Hepatic stellate cell (primary cell): Measurements from ENCODE around the gene SAP25.
"Not testable (repeated sequence)": the region's sequence is repeated elsewhere in the genome, so short reads cannot be mapped to it uniquely, and the experiment has no call there.

Source experiments
- DNase-seq: peaks from one replicate; pipeline ENCODE4 v3.0.0; 2011; ENCODE audit warnings: low spot score

The SAP25 gene

DNA sequence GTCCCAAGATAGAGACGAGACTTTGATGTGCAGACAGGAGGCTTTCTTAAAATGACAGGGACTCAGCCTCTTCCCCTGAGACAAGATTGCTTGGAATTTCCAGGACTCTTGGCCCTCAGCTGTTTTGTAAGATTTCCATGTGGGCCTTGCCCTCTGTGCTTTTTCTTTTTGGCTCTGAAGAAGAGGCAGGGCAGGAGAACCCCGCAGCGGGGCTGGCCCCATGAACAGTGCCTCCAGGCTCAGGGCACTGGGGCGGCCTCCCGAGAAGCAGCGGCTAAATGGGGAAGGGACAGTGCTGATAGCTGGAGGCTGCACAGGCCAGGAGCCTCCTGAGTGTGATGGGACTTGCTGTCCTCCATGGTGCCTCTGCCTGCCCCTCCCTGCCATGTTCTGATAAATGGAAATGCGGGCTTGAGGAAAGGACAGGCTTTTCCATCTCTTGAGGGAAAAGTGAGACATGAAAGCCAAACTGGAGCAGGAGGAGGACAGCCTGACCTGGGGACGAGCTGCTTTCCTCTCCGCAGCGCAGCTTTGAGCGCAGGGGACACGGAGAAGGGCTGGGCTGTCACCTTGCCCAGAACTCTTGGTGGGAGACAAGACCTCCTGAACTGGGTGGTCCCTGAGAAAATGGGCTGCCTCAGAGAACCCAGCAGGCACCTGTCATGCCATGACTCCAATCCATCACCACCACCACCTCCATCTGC is 12.1 kb downstream of the SAP25 start:
- DNase-seq: no peak

DNA sequence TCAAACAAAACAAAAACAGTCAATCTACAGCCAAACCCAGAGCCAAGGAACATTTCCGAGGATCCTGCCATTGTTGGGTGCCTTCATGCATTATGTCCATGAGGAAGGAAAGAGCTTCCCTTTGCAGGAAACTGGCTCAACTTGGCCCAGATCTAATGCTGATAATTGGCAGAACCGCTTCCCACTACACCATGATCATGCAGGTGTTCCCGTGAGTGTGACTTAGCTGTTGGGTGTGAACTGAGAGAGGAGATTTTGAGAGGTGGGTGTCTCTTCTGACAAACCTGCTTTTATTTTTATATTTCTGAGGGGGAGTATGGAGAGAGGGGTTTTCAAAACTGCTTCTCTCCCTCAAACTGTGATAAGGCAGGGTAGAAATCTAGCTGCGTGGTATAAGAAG is 14.6 kb downstream of the SAP25 start:
- no peak for DNase-seq

DNA sequence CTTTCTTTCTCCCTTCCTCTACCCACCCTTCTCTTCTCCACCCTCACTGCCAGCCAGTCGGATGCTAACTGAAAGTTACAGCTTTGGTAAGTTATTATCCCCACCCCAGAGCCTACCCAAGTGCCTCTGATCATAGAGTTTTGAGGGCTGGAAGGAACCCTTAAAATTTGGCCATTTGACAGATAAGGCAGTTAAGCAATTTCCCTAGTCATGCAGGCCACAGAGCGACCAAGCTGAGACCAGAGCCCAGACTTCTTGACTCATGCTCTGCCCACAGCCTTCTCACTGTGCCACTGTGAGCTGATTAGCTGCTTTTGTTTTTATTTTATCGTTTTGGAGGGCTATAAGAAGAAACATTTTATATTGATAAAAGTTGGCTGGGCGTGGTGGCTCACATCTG is 17.2 kb downstream of the SAP25 start:
- no peak for DNase-seq

DNA sequence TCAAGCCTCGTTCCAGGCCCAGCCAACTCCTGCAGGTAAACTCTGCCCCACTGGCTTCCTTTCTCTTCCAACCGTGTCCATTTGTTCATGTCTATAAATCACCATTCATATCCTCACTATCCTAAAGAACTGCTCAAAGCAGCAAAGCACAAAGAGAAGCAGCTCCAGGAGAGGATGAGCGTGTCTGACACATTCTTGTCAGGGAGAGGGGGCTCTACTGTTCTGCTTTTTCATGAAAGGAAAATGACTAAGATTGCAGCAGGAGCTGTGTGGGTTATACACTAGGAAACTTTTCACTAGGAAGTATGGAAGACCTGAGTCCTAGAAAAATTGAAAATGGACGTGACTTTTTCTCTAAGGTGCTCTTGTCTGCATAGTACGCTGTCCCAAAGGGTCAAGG is 18.0 kb downstream of the SAP25 start:
- no peak for DNase-seq

DNA sequence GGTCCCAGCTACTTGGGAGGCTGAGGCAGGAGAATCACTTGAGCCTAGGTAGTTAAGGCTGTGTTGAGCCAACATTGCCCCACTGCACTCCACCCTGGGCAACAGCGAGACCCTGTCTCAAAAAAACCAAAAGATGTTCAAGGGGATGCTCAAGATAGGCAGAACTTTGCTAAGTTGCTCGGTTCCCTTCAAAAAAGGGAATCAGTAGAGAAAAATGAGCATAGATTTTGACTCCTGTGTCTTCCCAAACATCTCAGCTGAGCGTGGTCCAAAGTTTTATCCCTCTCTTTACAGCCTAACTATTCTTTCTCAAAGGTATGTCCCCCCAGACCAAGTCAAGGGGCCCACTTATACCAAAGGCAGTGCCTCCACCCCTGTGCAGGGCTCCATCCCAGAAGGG is 20.7 kb downstream of the SAP25 start:
- DNase-seq: no peak

DNA sequence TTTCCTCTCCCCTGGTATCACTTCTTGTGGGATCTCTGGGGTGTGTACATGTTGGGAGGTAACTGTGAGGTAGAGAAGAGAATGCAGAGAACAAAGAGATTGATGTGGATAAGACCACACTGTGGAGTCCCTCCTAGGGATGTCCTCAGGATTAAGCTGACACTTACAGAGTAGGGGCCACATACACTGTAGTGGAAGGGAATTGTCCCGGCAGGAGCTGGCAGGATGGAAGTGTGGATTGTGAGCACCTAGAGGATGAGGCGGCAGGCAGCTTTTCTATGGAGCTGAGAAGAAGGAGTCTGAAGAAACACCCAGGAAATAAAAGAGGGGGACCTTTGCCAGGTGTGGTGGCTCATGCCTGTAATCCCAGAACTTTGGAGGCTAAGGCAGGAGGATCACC is 21.2 kb downstream of the SAP25 start:
- no peak for DNase-seq

DNA sequence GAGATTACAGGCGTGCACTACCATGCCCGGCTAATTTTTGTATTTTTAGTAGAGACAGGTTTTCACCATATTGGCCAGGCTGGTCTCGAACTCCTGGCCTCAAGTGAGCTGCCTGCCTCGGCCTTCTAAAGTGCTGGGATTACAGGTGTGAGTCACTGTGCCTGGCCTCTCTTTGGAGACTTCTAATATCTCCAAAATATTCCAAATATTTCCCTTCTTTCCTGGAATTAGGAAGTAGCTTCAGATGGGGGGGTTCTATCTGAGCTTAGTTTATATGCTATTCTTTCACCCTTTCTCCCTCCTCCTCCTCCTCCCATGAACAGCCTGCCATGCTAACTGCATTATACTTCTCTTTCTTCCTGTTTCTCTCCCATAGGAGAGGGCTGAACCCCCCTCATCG is 25.3 kb downstream of the SAP25 start:
- not testable (repeated sequence) for DNase-seq

DNA sequence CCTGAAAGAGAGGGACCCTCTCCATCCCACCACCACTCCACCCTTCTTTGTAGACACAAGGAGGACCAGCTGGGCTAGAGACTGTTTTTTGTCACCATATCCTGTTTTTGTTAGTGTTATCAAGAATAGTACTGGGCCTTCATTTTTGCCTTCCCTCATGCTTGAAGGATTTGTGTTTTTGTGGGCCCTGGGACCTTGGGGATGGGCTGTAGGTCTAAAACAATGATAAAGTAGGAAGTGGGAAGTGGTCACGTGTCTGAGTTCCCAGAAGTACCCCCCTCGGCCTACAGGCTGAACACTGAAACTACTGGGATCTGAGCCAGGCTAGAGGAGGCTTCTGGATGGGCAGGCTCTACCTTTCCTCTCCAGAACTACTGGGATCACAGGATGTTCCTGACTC is 25.8 kb downstream of the SAP25 start:
- DNase-seq: no peak

DNA sequence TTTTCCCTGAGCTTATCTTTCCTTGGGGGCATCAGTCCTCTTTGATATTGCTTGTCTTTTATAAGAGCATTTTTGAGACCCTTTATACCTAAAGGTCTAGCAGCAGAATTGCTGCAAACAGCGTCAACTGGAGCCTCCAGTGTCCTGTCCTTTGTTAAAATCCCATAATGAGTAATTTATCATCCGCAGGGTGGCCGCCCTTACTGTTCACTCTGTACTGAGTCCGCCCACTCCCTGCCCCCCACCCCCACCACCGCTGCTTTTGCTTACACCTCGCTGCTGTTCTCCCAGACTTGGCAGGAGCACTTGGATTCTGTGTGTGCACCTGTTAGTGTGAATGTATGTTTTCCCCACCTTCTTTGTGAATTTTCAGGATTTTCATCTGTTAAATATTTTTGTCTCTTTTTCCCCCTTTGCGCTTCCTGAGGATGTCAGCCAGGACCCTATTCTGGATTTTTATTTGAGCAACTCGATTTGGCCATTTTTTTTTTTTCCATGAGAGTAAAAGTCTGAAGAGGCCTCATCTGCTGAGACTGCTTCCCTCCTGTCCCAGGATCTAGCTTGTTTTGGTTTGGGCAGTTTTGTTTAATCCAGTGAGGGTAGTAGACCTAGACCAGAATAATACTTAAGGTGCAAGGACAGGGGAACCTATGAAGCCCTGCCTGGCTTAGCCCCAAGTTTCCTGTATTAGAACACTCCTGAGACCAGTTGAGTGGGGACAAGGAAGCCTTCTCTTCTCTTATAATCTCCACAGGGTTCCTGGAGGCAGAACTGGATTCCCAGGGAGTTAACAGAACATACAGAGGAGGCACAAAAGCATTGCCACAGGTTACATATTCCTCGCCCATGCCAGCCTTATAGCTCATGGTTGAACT is 26.5 kb downstream of the SAP25 start:
- DNase-seq: no peak

DNA sequence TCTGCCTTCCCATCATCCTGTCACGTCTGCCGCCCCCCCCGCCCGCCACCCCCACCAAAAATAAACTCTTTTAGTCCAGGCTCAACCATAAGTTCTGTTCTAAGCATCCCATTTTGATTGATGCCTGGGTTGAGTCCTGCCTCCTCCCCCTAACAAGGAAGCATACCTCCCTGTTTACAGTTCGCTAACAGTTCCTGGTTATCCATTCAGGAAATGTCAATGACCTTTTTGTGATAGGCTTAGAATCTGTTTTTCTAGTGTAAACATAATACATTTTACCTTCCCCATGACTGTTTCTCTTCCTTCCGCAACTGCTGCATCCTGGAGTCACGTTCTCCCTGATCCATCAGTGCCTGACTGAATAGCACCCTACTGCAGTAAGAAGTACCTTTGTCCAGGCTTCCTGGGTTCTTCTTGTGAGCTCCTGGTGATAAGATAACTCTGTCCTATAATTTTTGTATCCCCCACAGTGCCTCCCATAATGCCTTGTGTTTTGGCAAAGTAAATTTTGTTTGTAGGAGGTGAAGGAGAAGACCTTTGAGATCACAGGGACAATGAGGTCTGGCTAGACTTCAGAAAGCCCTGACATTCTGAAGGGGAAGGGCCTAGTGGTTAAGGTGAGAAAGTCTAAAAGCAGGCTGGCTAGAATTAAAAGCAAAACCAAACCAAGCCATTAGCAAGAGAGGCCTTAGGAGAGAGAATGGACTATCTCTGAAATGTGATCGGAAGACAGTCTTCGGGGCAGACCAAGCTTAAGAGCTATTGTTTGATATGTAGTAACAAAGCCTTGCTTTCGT is 27.4 kb downstream of the SAP25 start:
- no peak for DNase-seq

DNA sequence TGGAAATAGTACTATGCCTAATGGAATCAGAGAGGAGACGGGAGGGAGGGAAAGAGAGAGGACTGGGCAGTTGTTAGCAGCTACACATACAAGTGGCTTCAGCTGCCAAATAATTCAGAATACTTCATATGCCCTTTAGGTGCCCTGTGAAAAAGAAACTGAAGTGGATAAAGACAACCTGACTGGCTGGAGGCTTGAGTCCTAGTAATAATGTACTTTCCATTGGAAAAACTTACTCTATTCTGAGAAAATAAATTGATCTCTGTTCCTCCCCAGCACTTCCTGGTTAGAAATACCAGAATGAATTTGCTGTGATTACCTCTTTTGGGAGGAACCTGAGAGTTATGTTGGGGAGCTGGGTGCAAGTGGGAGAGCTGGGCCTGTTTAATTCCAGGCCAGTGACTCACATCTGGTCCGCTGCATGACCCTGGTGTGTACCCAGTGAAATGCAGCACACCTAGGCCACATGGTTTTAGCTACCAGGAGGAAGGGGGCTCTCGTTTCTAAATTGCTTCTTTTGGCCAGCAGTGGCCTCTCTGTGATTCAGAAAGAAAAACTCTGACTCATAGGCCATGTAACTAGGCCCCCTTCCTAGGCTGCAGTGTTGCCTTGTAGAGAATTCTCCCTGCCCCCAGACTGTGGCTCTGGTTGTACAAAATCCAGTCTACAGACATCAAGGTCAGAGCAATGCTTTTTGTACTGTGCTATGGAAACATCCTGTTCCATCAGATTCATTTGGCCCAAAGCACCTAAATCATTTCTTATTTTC is 28.2 kb downstream of the SAP25 start:
- peak; percentile 84 for DNase-seq

DNA sequence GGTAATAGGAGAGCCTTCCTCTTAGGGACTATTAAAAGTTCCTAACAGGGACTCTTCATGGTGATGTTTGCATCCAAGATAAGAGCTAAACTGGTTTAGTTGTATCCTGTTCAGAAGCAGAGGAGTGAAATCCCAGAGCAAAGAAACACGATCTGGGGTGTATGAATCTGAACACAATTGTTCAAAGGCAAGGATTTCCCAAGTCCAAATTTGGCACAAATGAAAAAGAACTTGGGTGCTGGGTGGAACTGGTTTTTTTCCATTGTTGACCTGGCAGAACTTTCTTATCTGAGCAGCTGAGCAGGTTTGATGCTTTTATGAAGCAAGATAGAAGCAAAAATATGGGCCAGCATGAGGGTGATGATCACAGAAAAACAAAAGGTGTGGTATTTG is 28.7 kb downstream of the SAP25 start:
- no peak for DNase-seq

DNA sequence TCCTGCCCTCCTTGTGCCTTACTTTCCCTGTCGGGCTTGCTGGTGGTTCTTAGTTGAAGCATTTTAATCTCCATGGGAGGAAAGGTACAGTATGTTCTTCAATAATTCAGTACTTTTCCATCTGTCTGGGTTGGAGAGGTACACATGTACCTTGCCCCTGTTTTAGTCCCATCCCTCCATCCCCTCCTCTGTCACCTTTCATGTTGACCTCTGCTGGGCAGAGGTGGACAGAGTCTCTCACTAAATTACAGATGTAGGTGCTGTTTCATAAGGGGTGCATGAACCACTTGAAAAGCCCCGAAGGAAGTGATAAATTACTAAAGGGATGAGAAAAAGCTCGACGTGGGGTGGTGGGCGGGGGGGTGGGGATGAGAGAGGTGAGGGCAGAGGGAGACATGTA is 29.3 kb downstream of the SAP25 start:
- no peak for DNase-seq

DNA sequence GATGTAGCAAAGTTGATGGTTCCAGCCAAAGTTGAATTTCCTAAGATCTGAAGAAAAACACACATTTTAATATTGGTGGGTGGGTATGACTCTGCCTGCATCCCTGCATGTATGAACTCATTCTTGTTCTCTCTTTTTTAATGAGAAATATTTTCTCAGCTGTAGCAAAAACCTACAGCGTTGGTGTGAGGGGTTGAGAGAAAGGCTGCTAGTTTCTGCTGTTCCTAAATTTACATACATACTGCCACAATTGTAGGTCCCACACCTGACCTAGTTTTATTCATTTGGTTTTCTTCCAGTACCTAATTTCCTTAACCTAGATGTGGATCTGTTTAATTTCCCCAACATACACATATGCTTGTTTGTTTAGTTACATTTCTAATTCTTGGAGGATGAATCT is 30.1 kb downstream of the SAP25 start:
- no peak for DNase-seq

DNA sequence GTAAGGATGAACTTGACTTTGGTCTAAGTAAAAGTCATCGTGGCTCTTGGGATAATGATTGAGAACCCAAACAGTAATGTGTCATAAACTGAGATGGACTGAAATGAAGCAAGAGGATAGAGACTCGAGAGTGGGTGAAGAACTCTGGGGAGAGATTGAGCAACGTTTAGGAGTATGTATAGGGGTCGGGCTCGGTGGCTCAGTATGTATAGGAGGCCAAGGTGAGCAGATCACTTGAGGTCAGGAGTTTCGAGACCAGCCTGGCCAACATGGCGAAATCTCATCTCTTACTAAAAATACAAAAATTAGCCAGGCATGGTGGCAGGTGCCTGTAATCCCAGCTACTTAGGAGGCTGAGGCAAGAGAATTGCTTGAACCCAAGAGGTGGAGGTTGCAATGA is 32.4 kb downstream of the SAP25 start:
- not testable (repeated sequence) for DNase-seq

DNA sequence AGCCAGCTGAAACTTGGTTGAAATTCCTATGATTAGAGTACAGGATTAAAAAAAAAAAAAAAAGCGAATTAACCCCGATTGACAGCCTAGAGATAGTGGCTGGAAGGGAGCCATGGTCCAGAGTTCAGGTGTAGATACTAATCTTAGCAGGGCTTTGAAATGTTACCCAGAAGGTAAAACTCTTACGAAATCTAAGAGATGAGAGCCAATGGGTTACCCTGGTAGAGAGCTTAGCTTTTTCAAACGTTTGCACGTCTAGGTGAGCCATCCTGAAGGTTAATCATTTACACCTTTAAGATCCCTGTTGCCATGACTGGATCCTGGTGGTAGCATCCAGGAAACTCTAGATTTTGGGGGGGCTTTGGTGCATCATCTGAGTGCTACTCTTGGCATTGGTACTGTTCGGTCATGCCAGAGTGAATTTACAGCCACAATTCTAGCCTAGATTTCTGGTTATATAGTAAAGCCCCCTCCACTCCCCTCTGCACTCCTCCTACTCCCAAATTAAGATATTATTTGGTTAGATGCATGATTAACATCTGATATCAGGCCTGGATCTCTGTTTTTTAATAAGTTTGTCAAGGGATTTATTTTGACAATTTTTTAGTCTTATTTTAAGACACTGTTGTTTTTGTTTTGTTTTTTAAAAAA is 33.5 kb downstream of the SAP25 start:
- DNase-seq: no peak

DNA sequence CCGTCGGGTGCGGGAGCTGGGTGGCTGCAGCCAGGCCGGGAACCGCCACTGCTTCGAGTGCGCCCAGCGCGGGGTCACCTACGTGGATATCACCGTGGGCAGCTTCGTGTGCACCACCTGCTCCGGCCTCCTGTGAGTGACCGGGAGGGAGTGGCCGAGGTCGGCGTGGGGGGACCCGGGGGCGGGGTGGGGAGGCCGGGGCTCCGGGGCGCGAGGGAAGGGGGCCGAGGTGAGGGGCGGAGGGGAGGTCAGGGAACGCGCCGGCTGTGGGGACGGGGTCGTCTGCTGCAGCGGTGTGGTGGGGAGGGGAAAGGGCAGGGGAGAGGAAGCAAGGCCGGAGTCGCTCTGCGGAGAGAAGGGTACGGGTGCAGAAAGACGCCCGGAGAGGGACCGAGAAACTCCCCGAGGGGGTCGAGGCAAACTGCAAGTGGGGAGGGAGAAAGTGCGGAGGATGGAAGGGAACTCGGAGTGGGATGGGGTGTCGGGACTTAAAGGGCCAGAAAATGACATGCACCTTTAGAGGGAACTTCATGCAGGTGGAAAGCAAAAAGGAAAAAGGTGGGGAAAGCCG is 34.2 kb downstream of the SAP25 start:
- DNase-seq: peak; percentile 18

DNA sequence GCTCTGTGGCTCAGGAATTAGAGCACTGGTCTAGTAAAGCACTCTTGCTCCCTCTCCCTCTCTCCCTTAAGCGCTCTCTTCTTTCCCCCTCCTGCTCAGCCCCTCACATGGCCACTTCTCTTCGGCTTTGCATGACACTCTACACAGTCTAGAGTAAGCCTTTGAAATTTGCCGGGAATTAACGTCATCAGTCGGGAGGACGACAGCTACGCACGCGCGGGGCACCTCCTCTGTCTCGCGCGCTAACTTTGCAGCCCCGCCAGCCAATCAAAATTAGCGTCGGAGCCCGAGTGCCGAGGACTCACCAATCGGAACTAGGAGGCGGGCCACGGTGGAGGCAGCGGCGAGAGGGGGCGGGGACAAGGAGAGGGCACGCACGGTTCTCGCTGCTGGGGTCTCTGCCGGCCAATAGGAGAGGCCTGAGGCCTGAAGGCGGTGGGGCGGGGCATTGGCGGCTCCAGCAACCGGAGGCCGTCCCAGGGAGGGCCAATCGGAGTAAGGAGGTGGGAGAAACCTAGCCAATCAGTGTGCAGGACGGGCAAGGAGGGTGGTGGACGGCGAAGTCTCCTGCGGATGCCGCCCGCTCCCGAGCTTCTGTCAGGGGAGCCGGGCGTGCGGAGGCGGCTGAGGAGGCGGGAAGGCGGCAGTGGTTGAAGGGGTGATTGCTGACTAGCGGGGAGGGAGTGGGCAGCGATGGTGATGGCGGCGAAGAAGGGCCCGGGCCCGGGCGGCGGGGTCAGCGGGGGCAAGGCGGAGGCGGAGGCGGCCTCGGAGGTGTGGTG is 34.9 kb downstream of the SAP25 start, which contains the start of gene AGFG2:
TSS of gene AGFG2 (plus strand) at position 550 of the 782 bp plus-strand sequence. CDS start at position 694, 144 bp downstream.
- peak; percentile 100 for DNase-seq

DNA sequence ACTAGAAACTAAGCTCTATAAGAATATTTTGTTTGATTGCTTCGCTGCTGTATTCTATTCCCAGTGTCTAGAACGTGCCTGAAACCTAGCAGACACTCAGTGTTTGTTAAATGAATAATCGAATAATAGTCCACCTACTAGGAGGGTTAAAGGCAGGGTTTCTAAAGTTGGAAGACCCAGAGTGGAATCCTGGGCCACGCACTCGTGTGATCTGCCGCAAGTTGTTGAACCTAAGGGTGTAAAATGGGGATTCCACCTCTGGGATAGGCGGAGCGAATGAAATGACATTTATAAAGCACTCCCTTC is 35.4 kb downstream of the SAP25 start:
- no peak for DNase-seq

DNA sequence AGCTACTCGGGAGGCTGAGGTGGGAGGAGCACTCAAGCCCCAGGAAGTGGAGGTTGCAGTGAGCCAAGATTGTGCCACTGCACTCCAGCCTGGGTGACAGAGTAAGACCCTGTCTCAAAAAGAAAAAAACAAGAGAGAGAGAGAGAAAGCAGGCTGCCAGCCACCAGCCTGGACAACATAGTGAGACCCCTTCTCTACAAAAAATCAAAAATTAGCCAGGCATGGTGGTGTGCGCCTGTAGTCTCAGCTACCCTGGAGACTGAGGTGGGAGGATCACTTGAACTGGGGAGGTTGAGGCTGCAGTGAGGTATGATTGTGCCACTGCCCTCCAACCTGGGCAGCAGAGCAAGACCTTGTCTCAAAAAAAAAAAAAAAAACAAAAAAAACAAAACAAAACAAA is 37.0 kb downstream of the SAP25 start:
- DNase-seq: not testable (repeated sequence)
